ENCODE results near the gene GOPC. TPM values are rescaled to one million over a fixed set of nuclear protein-coding genes. Genes with fewer than 3 reads are reported as not detected.

The GOPC gene
- total RNA-seq, 1 donor from 2014 or later = 31.8 TPM

GRCh38 chr6:117540670-117541069 lies 61.6 kb downstream of the GOPC start:
- Histone ChIP-seq H3K9ac (ENCODE audit: low read depth in 1 of 3, low read length in 3 of 3) (no peak overlapping the region), H3K27me3 (ENCODE audit: control insufficient read depth in 3 of 3, insufficient read depth in 3 of 3, low read length in 3 of 3) (no peaks in the 10 kb centered on the region), H3K27ac (ENCODE audit: low read depth, low read length) (no peak overlapping the region), H3K36me3 (ENCODE audit: control insufficient read depth in 3 of 3, insufficient read depth in 3 of 3, low read length in 3 of 3) (peaks cover 0 to 24% (median 9%) of the 10 kb centered on the region in 3 donors), H3K4me3 (ENCODE audit: low read length in 3 of 3) (no peak overlapping the region), H3K4me1 (ENCODE audit: control insufficient read depth in 3 of 3, insufficient read depth in 3 of 3, low read length in 3 of 3) (peaks cover 4 to 10% (median 7%) of the 10 kb centered on the region in 3 donors), H3K9me3 (ENCODE audit: control insufficient read depth in 3 of 3, low read length in 3 of 3) (no peaks in the 10 kb centered on the region)

GRCh38 chr6:117538615-117539014 lies 63.7 kb downstream of the GOPC start:
- Histone ChIP-seq H3K4me3 (ENCODE audit: low read length in 3 of 3) (no peak overlapping the region), H3K27me3 (ENCODE audit: control insufficient read depth in 3 of 3, insufficient read depth in 3 of 3, low read length in 3 of 3) (no peaks in the 10 kb centered on the region), H3K27ac (ENCODE audit: low read depth, low read length) (no peak overlapping the region), H3K9ac (ENCODE audit: low read depth in 1 of 3, low read length in 3 of 3) (no peak overlapping the region), H3K9me3 (ENCODE audit: control insufficient read depth in 3 of 3, low read length in 3 of 3) (no peaks in the 10 kb centered on the region), H3K4me1 (ENCODE audit: control insufficient read depth in 3 of 3, insufficient read depth in 3 of 3, low read length in 3 of 3) (no peaks in the 10 kb centered on the region), H3K36me3 (ENCODE audit: control insufficient read depth in 3 of 3, insufficient read depth in 3 of 3, low read length in 3 of 3) (peaks cover 0 to 18% (median 8%) of the 10 kb centered on the region in 3 donors)

GRCh38 chr6:117536317-117536716 lies 66.0 kb downstream of the GOPC start:
- H3K4me3 ChIP-seq (ENCODE audit: low read length in 3 of 3) = no peak overlapping the region
- H3K27ac ChIP-seq (ENCODE audit: low read depth, low read length) = no peak overlapping the region
- no peaks in the 10 kb centered on the region for H3K9me3 ChIP-seq (ENCODE audit: control insufficient read depth in 3 of 3, low read length in 3 of 3)
- H3K27me3 ChIP-seq (ENCODE audit: control insufficient read depth in 3 of 3, insufficient read depth in 3 of 3, low read length in 3 of 3) = no peaks in the 10 kb centered on the region
- H3K4me1 ChIP-seq (ENCODE audit: control insufficient read depth in 3 of 3, insufficient read depth in 3 of 3, low read length in 3 of 3) = no peaks in the 10 kb centered on the region
- H3K36me3 ChIP-seq (ENCODE audit: control insufficient read depth in 3 of 3, insufficient read depth in 3 of 3, low read length in 3 of 3) = peaks cover 1 to 14% (median 12%) of the 10 kb centered on the region in 3 donors
- no peak overlapping the region for H3K9ac ChIP-seq (ENCODE audit: low read depth in 1 of 3, low read length in 3 of 3)

- Histone ChIP-seq H3K4me3 (ENCODE audit: low read length in 3 of 3) (no peak overlapping the region), H3K36me3 (ENCODE audit: control insufficient read depth in 3 of 3, insufficient read depth in 3 of 3, low read length in 3 of 3) (peaks cover 3 to 9% (median 4%) of the 10 kb centered on the region in 3 donors), H3K4me1 (ENCODE audit: control insufficient read depth in 3 of 3, insufficient read depth in 3 of 3, low read length in 3 of 3) (no peaks in the 10 kb centered on the region), H3K27me3 (ENCODE audit: control insufficient read depth in 3 of 3, insufficient read depth in 3 of 3, low read length in 3 of 3) (no peaks in the 10 kb centered on the region), H3K27ac (ENCODE audit: low read depth, low read length) (peak overlapping the region; percentile 31), H3K9ac (ENCODE audit: low read depth in 1 of 3, low read length in 3 of 3) (no peak overlapping the region), H3K9me3 (ENCODE audit: control insufficient read depth in 3 of 3, low read length in 3 of 3) (no peaks in the 10 kb centered on the region)
Measured at GRCh38 chr6:117534974-117535373, 67.3 kb downstream of the GOPC start.

- Histone ChIP-seq H3K36me3 (ENCODE audit: control insufficient read depth in 3 of 3, insufficient read depth in 3 of 3, low read length in 3 of 3) (peaks cover 3 to 9% (median 3%) of the 10 kb centered on the region in 3 donors), H3K9me3 (ENCODE audit: control insufficient read depth in 3 of 3, low read length in 3 of 3) (no peaks in the 10 kb centered on the region), H3K4me1 (ENCODE audit: control insufficient read depth in 3 of 3, insufficient read depth in 3 of 3, low read length in 3 of 3) (no peaks in the 10 kb centered on the region), H3K27me3 (ENCODE audit: control insufficient read depth in 3 of 3, insufficient read depth in 3 of 3, low read length in 3 of 3) (no peaks in the 10 kb centered on the region), H3K9ac (ENCODE audit: low read depth in 1 of 3, low read length in 3 of 3) (no peak overlapping the region), H3K27ac (ENCODE audit: low read depth, low read length) (no peak overlapping the region), H3K4me3 (ENCODE audit: low read length in 3 of 3) (no peak overlapping the region)
Measured at GRCh38 chr6:117533775-117534174, 68.5 kb downstream of the GOPC start.

- Histone ChIP-seq H3K4me3 (ENCODE audit: low read length in 3 of 3) (no peak overlapping the region), H3K9me3 (ENCODE audit: control insufficient read depth in 3 of 3, low read length in 3 of 3) (no peaks in the 10 kb centered on the region), H3K9ac (ENCODE audit: low read depth in 1 of 3, low read length in 3 of 3) (no peak overlapping the region), H3K27me3 (ENCODE audit: control insufficient read depth in 3 of 3, insufficient read depth in 3 of 3, low read length in 3 of 3) (no peaks in the 10 kb centered on the region), H3K4me1 (ENCODE audit: control insufficient read depth in 3 of 3, insufficient read depth in 3 of 3, low read length in 3 of 3) (no peaks in the 10 kb centered on the region), H3K27ac (ENCODE audit: low read depth, low read length) (no peak overlapping the region), H3K36me3 (ENCODE audit: control insufficient read depth in 3 of 3, insufficient read depth in 3 of 3, low read length in 3 of 3) (peaks cover 0 to 9% (median 3%) of the 10 kb centered on the region in 3 donors)
Measured at GRCh38 chr6:117531809-117532725, 70.2 kb downstream of the GOPC start.

- Histone ChIP-seq H3K9ac (ENCODE audit: low read depth in 1 of 3, low read length in 3 of 3) (no peak overlapping the region), H3K4me1 (ENCODE audit: control insufficient read depth in 3 of 3, insufficient read depth in 3 of 3, low read length in 3 of 3) (no peaks in the 10 kb centered on the region), H3K27me3 (ENCODE audit: control insufficient read depth in 3 of 3, insufficient read depth in 3 of 3, low read length in 3 of 3) (no peaks in the 10 kb centered on the region), H3K27ac (ENCODE audit: low read depth, low read length) (peak overlapping the region; percentile 11), H3K4me3 (ENCODE audit: low read length in 3 of 3) (no peak overlapping the region), H3K36me3 (ENCODE audit: control insufficient read depth in 3 of 3, insufficient read depth in 3 of 3, low read length in 3 of 3) (peaks cover 0 to 9% (median 3%) of the 10 kb centered on the region in 3 donors), H3K9me3 (ENCODE audit: control insufficient read depth in 3 of 3, low read length in 3 of 3) (no peaks in the 10 kb centered on the region)
Measured at GRCh38 chr6:117531346-117531745, 71.0 kb downstream of the GOPC start.

GRCh38 chr6:117530467-117531242 lies 71.7 kb downstream of the GOPC start:
- peak overlapping the region; percentile 11 for H3K27ac ChIP-seq (ENCODE audit: low read depth, low read length)
- no peak overlapping the region for H3K4me3 ChIP-seq (ENCODE audit: low read length in 3 of 3)
- peaks cover 0 to 9% (median 3%) of the 10 kb centered on the region in 3 donors for H3K36me3 ChIP-seq (ENCODE audit: control insufficient read depth in 3 of 3, insufficient read depth in 3 of 3, low read length in 3 of 3)
- no peaks in the 10 kb centered on the region for H3K4me1 ChIP-seq (ENCODE audit: control insufficient read depth in 3 of 3, insufficient read depth in 3 of 3, low read length in 3 of 3)
- H3K27me3 ChIP-seq (ENCODE audit: control insufficient read depth in 3 of 3, insufficient read depth in 3 of 3, low read length in 3 of 3) = no peaks in the 10 kb centered on the region
- no peaks in the 10 kb centered on the region for H3K9me3 ChIP-seq (ENCODE audit: control insufficient read depth in 3 of 3, low read length in 3 of 3)
- H3K9ac ChIP-seq (ENCODE audit: low read depth in 1 of 3, low read length in 3 of 3) = no peak overlapping the region

- H3K4me3 ChIP-seq (ENCODE audit: low read length in 3 of 3) = no peak overlapping the region
- no peak overlapping the region for H3K27ac ChIP-seq (ENCODE audit: low read depth, low read length)
- H3K9ac ChIP-seq (ENCODE audit: low read depth in 1 of 3, low read length in 3 of 3) = no peak overlapping the region
- peaks cover 0 to 5% (median 2%) of the 10 kb centered on the region in 3 donors for H3K36me3 ChIP-seq (ENCODE audit: control insufficient read depth in 3 of 3, insufficient read depth in 3 of 3, low read length in 3 of 3)
- no peaks in the 10 kb centered on the region for H3K9me3 ChIP-seq (ENCODE audit: control insufficient read depth in 3 of 3, low read length in 3 of 3)
- H3K4me1 ChIP-seq (ENCODE audit: control insufficient read depth in 3 of 3, insufficient read depth in 3 of 3, low read length in 3 of 3) = no peaks in the 10 kb centered on the region
- H3K27me3 ChIP-seq (ENCODE audit: control insufficient read depth in 3 of 3, insufficient read depth in 3 of 3, low read length in 3 of 3) = no peaks in the 10 kb centered on the region
Measured at GRCh38 chr6:117525607-117526006, 76.7 kb downstream of the GOPC start.
